A549 (cell line): ENCODE results near the gene ZFAND2B. TPM values are rescaled to one million over a fixed set of nuclear protein-coding genes. Genes with fewer than 3 reads are reported as not detected.

Experiments
- ATAC-seq, 2 experiments: fragments of 200-7000 bp in 1 of 2; fragments of >200 bp in 1 of 2; cut with Nextera tagmentation in 1 of 2; cut with Tn5 transposase in 1 of 2; 3 replicates each; pipeline versions ENCODE4 v1.8.0 to v1.9.1; 2018 to 2020; ENCODE audit warnings: mild to moderate bottlenecking in 1 of 2, moderate library complexity in 1 of 2
- CTCF ChIA-PET: fragments of 300-600 bp; sonication (Branson Sonifier 250); formaldehyde crosslinking; extraction: SDS; loops from one replicate; lab custom pipeline; 2021; ENCODE audit warnings: antibody characterized with exemption, inconsistent platforms; lab: Yijun Ruan, JAX
- POLR2A ChIA-PET: fragments of 350-600 bp; formaldehyde crosslinking; extraction: SDS; loops from one replicate; lab custom pipeline; 2021; ENCODE audit warnings: antibody characterized with exemption, inconsistent platforms; lab: Yijun Ruan, JAX
- DNase-seq, 2 experiments: peaks; one replicate each; pipeline versions ENCODE4 v3.0.0 to v3.0.0-alpha.2; 2011 to 2016; ENCODE audit warnings: low read depth in 1 of 2, low spot score in 1 of 2
- FAIRE-seq: peaks from 2 replicates; lab custom pipeline; 2011; peaks lifted over from hg19 to GRCh38; lab: Jason Lieb, UNC
- H3K27ac ChIP-seq, 2 experiments: fragments of >200 bp; sonication (Bioruptor Twin); formaldehyde crosslinking; 3 replicates each; pipeline ENCODE4 v1.5.1; 2016 to 2017
- H3K4me1 ChIP-seq: fragments of >200 bp; sonication (Bioruptor Twin); formaldehyde crosslinking; 3 replicates; pipeline ENCODE4 v1.6.1; 2016
- H3K4me2 ChIP-seq: fragments of >200 bp; sonication (Bioruptor Twin); formaldehyde crosslinking; 3 replicates; pipeline ENCODE4 v1.6.1; 2016
- H3K4me3 ChIP-seq: fragments of >200 bp; sonication (Bioruptor Twin); formaldehyde crosslinking; 3 replicates; pipeline ENCODE4 v1.5.1; 2016
- H3K9me3 ChIP-seq: fragments of >200 bp; sonication (Bioruptor Twin); formaldehyde crosslinking; 3 replicates; pipeline ENCODE4 v1.6.1; 2016
- ATOH8 ChIP-seq: fragments of 250-450 bp; sonication (Bioruptor Pico); IDR thresholded peaks from 2 replicates; pipeline ENCODE4 v1.5.0; 2020; ENCODE audit warnings: low read depth, mild to moderate bottlenecking, moderate library complexity
- BHLHE40 ChIP-seq: IDR thresholded peaks from 2 replicates; pipeline ENCODE4 v1.6.1; 2012; ENCODE audit warnings: low read depth, low read length, inconsistent platforms
- CTCF ChIP-seq: fragments of >200 bp; sonication (Bioruptor Twin); formaldehyde crosslinking; IDR thresholded peaks from 3 replicates; pipeline ENCODE4 v1.5.1; 2016
- E2F6 ChIP-seq: IDR thresholded peaks from 2 replicates; pipeline ENCODE4 v1.6.1; 2012; ENCODE audit warnings: low read depth, borderline replicate concordance
- EHF ChIP-seq: fragments of 250-450 bp; sonication (Bioruptor Pico); IDR thresholded peaks from 2 replicates; pipeline ENCODE4 v1.5.0; 2020; ENCODE audit warnings: mild to moderate bottlenecking
- ELK1 ChIP-seq: fragments of 150-350 bp; IDR thresholded peaks from 2 replicates; pipeline ENCODE4 v1.6.1; 2014; ENCODE audit warnings: low read depth, mild to moderate bottlenecking, low read length
- ESRRA ChIP-seq: fragments of 150-350 bp; IDR thresholded peaks from 2 replicates; pipeline ENCODE4 v1.6.1; 2014; ENCODE audit warnings: mild to moderate bottlenecking, low read length, borderline replicate concordance
- FOSL2 ChIP-seq, 2 experiments: fragments of 450-650 bp in 1 of 2; fragments of >200 bp in 1 of 2; sonication (Bioruptor Twin) in 1 of 2; formaldehyde crosslinking; IDR thresholded peaks; 2 replicates each; pipeline versions ENCODE4 v1.5.0 to v1.6.1; 2016 to 2020; ENCODE audit warnings: mild to moderate bottlenecking in 1 of 2, moderate library complexity in 1 of 2
- HDAC2 ChIP-seq: fragments of 200-600 bp; sonication (generic); IDR thresholded peaks from 2 replicates; pipeline ENCODE4 v1.6.1; 2016
- HMGXB4 ChIP-seq: fragments of 250-450 bp; sonication (Bioruptor Pico); IDR thresholded peaks from 2 replicates; pipeline ENCODE4 v1.5.0; 2021; ENCODE audit warnings: mild to moderate bottlenecking, moderate library complexity, borderline replicate concordance
- HOXB13 ChIP-seq: fragments of 250-450 bp; sonication (Bioruptor Pico); IDR thresholded peaks from 2 replicates; pipeline ENCODE4 v1.5.0; 2020; ENCODE audit warnings: low read depth, mild to moderate bottlenecking, moderate library complexity
- MAFK ChIP-seq: fragments of 450-650 bp; IDR thresholded peaks from 2 replicates; pipeline ENCODE4 v1.6.1; 2014; ENCODE audit not compliant: partially characterized antibody
- MAZ ChIP-seq: fragments of 150-350 bp; IDR thresholded peaks from 2 replicates; pipeline ENCODE4 v1.6.1; 2014; ENCODE audit warnings: antibody characterized with exemption, low read depth, low read length, borderline replicate concordance
- NFE2L2 ChIP-seq: fragments of 150-350 bp; conservative IDR thresholded peaks from 2 replicates; pipeline ENCODE4 v1.6.1; 2014; ENCODE audit warnings: low read length
- NR3C1 ChIP-seq: fragments of >200 bp; sonication (Bioruptor Twin); formaldehyde crosslinking; IDR thresholded peaks from 3 replicates; pipeline ENCODE4 v1.6.1; 2017
- POLR2AphosphoS2 ChIP-seq: conservative IDR thresholded peaks from 2 replicates; pipeline ENCODE4 v1.6.1; 2012; ENCODE audit warnings: low read length, improper control_type of control experiment, inconsistent platforms
- RAD21 ChIP-seq, 2 experiments: fragments of >200 bp in 1 of 2; sonication (Bioruptor Twin) in 1 of 2; formaldehyde crosslinking in 1 of 2; IDR thresholded peaks in 1 of 2; conservative IDR thresholded peaks in 1 of 2; 2 replicates in 1 of 2; 3 replicates in 1 of 2; pipeline ENCODE4 v1.6.1; 2012 to 2018; ENCODE audit warnings: inconsistent platforms in 1 of 2
- RNF2 ChIP-seq: fragments of 200-600 bp; sonication (generic); IDR thresholded peaks from 2 replicates; pipeline ENCODE4 v1.6.1; 2016; ENCODE audit warnings: low read depth, mild to moderate bottlenecking, antibody characterized with exemption, moderate library complexity, borderline replicate concordance
- TFCP2L1 ChIP-seq: fragments of 250-450 bp; sonication (Bioruptor Pico); IDR thresholded peaks from 2 replicates; pipeline ENCODE4 v1.5.0; 2021; ENCODE audit warnings: mild to moderate bottlenecking
- ZNF302 ChIP-seq: fragments of 250-450 bp; sonication (Bioruptor Pico); IDR thresholded peaks from 2 replicates; pipeline ENCODE4 v1.9.0; 2021; ENCODE audit warnings: inconsistent platforms, mild to moderate bottlenecking, moderate library complexity
- WGBS: methylation state at CpG from one replicate; pipeline ENCODE4 v1.1.6; 2017; ENCODE audit errors: missing lambda C conversion rate; 5-methylcytosine and 5-hydroxymethylcytosine counted together
- polyA plus RNA-seq, 4 experiments: library from polyadenylated mRNA; depleted of rRNA in 3 of 4; stranded (reverse); fragments of >200 nt; fragmentation: RNase III in 1 of 4; extraction: RNeasy Plus Mini Kit Qiagen cat#74134 plus additional on column Dnase treatment in 1 of 4; gene quantifications; 2 replicates in 3 of 4; 3 replicates in 1 of 4; pipeline ENCODE4 v1.2.3, GENCODE V29; 2011 to 2017

The ZFAND2B gene
- polyA plus RNA-seq, 2 of the 4 experiments (the other 2 are of a cell fraction), result 21.2 to 29.1 TPM

- TF ChIP-seq ELK1, result no peak
- TF ChIP-seq CTCF, result no peak; the same call in 2 of the 3 replicates
- no peak for TF ChIP-seq FOSL2 (IDR thresholded peaks at IDR 0.05)
- TF ChIP-seq FOSL2 (CRISPR knock-in tag; IDR thresholded peaks at IDR 0.05), result no peak
- TF ChIP-seq EHF, result no peak
These were observed 28.0 kb upstream of the ZFAND2B start (continued) for GRCh38 chr2:219178377-219179175.

- FAIRE-seq, result no peak
- ChIA-PET CTCF (interaction anchor here (0.6 to 4.0 kb wide), 9 partner anchors 14 to 182 kb away, joined by 3 to 24 read pairs (median 4); partner anchors contain the start of gene NHEJ1), POLR2A (interaction anchor here (1.0 kb wide), 1 partner anchor 27 kb away, joined by 9 read pairs; the partner anchor contains the start of gene ZFAND2B)
- H3K9me3 ChIP-seq, result no peaks in the 10 kb centered on the region
- peaks cover 15% of the 10 kb centered on the region for H3K4me1 ChIP-seq
- TF ChIP-seq ATOH8 (no peak), CTCF (no peak), RNF2 (no peak), HOXB13 (CRISPR knock-in tag) (no peak), ESRRA (no peak), BHLHE40 (no peak), TFCP2L1 (CRISPR knock-in tag) (no peak), HDAC2 (no peak), FOSL2 (IDR thresholded peaks at IDR 0.05) (no peak), FOSL2 (CRISPR knock-in tag; IDR thresholded peaks at IDR 0.05) (no peak), NFE2L2 (no peak), MAZ (no peak), HMGXB4 (CRISPR knock-in tag) (no peak), MAFK (no peak), ZNF302 (CRISPR knock-in tag) (no peak), E2F6 (no peak), NR3C1 (no peak), RAD21 (conservative IDR thresholded peaks at IDR 0.05 in 1 of 2, IDR thresholded peaks at IDR 0.05 in 1 of 2) (no peak), POLR2AphosphoS2 (no peak)
- no peak for ATAC-seq
- 95% methylated on average over 9 of the region's 9 CpGs for WGBS
- no peak for DNase-seq
- no peak overlapping the region for H3K4me3 ChIP-seq
- peak overlapping the region; percentile 97 for H3K4me2 ChIP-seq
- H3K27ac ChIP-seq, result no peak overlapping the region
These were observed 26.7 kb upstream of the ZFAND2B start for GRCh38 chr2:219179601-219180465.
